HG02981 (cell line): ENCODE measurements around the gene ZC3H12C.
"Not testable (repeated sequence)": the region's sequence is repeated elsewhere in the genome, so short reads cannot be mapped to it uniquely, and the experiment has no call there.

ENCODE experiments used
- ATAC-seq: cut with Tn5 transposase; IDR thresholded peaks from one replicate; pipeline ENCODE4 v1.9.1; 2021; ENCODE audit warnings: mild to moderate bottlenecking, moderate library complexity; ENCODE audit not compliant: unreplicated experiment

The ZC3H12C gene

GRCh38 chr11:110208678-110209312 is 115.6 kb downstream of the ZC3H12C start:
- not testable (repeated sequence) for ATAC-seq

- ATAC-seq, result not testable (repeated sequence)
Observed at GRCh38 chr11:110209313-110209694, 116.1 kb downstream of the ZC3H12C start.

- no peak for ATAC-seq
Observed at GRCh38 chr11:110217223-110217877, 124.2 kb downstream of the ZC3H12C start.

- ATAC-seq, result no peak
Observed at GRCh38 chr11:110217936-110218335, 124.7 kb downstream of the ZC3H12C start.

GRCh38 chr11:110219006-110219785 is 126.0 kb downstream of the ZC3H12C start:
- ATAC-seq, result no peak
